ENCODE measurements around the gene YPEL2.

The YPEL2 gene

DNA sequence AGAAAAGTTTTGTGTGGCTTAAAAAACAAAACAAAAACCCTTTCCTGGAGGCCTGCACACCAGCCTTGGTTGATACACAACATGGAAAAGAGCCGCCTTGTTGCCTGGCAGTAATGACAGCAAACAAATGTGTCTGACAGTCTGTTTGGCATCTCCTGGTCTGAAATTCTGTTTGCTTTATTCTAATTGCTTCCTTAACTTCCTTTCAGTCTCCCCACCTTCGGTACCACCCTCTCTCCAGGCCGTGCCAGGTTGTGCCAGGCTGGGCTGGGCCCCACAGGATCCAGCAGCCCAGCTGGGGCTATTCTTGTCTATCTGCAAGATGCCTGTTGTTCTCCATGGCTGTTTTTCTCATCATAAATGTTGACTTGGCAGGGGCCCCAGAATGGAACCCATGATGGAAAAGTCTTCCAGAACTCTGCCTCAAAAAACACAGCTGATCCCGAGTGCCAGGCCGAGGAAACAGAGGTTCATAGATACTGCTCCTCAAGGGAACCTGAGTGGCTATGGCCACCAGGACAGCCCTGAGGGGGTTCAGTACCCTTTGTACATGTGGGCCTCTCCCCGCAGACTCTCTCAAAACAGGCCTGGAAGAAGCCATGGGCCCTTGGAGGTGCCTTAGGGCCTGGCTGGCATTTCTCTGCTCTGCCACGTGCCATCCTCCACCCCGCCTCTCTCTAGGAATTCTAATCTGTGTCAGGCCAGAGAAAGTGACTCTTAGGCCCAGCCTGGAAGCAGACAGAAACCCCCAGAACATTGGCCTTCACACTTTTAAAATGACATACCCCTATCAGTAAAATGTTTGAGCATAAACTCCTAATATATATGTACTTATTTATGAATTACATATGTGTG is 50.5 kb downstream of the YPEL2 start:
- Mint-ChIP-seq H3K4me1 (peaks cover 27% of the 10 kb centered on the region), H3K36me3 (ENCODE audit: low read depth) (peaks cover 16% of the 10 kb centered on the region), H3K27me3 (ENCODE audit: low read depth) (no peaks in the 10 kb centered on the region), H3K9me3 (no peaks in the 10 kb centered on the region), H3K27ac (peak overlapping the region; percentile 23 to 63 (median 45)), H3K4me3 (no peak overlapping the region)
- TF ChIP-seq, protein P1, sequence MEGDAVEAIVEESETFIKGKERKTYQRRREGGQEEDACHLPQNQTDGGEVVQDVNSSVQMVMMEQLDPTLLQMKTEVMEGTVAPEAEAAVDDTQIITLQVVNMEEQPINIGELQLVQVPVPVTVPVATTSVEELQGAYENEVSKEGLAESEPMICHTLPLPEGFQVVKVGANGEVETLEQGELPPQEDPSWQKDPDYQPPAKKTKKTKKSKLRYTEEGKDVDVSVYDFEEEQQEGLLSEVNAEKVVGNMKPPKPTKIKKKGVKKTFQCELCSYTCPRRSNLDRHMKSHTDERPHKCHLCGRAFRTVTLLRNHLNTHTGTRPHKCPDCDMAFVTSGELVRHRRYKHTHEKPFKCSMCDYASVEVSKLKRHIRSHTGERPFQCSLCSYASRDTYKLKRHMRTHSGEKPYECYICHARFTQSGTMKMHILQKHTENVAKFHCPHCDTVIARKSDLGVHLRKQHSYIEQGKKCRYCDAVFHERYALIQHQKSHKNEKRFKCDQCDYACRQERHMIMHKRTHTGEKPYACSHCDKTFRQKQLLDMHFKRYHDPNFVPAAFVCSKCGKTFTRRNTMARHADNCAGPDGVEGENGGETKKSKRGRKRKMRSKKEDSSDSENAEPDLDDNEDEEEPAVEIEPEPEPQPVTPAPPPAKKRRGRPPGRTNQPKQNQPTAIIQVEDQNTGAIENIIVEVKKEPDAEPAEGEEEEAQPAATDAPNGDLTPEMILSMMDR (IDR thresholded peaks at IDR 0.05; ENCODE audit: unreplicated experiment in 3 of 3) = no peak

DNA sequence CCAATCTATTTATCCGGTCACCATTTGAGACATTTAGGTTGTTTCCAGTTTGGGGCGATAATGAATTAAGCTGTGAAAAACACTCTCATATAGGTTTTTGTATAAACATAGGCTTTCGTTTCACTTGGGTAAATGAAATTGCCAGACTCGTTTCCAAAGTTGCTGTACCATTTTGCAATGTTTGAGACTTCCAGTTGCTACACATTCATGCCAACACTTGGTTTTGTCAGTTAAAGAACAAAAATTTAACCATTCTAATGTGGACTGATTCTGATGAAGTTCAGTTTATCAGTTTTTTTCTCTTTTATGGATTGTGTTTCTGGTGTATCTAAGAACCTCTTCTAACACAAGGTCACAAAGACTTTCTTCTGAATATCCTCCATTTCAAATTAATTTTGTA is 52.4 kb downstream of the YPEL2 start:
- H3K9me3 Mint-ChIP-seq = no peaks in the 10 kb centered on the region
- H3K36me3 Mint-ChIP-seq (ENCODE audit: low read depth) = peaks cover 19% of the 10 kb centered on the region
- H3K4me3 Mint-ChIP-seq = no peak overlapping the region
- peak overlapping the region in 1 of 3 experiments; percentile 22 for H3K27ac Mint-ChIP-seq
- H3K4me1 Mint-ChIP-seq = peaks cover 29% of the 10 kb centered on the region
- H3K27me3 Mint-ChIP-seq (ENCODE audit: low read depth) = no peaks in the 10 kb centered on the region
- TF ChIP-seq, protein P1 (IDR thresholded peaks at IDR 0.05; ENCODE audit: unreplicated experiment in 3 of 3) = no peak

DNA sequence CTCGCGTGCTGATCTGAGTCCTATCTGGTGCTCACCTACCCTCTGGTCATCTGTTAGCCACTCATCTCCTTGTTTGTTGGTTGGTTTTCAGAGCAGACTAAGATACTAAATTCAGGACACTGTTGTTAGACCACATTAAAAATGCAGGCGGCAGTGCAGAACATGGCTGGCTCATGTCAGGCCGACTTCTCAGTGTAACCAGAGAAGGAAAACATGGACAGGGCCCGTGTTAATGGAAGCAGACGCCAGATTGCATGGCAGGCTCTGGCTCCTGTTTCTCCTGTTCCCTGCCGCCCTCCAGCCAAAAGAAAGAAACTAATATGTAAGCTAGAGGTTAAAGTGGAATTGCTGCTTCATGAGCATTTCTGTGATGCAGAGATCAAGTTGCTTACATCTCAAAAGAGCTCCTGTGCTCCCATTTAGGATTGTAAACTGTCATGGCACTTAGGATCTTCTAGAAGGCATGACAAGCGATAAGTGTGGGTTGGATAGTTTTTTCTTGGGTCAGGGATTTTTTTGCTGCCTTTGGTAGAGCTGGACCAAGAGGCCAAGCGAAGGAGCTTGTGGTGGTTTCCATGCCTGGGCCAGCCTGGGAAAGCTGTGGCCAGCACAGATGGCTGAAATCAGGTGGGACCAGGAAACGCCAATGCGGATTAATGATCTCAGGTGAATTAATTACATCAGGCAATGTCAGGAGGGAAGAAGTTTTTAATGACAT is 56.1 kb downstream of the YPEL2 start:
- peak overlapping the region; percentile 87 to 98 (median 91) for H3K27ac Mint-ChIP-seq
- H3K36me3 Mint-ChIP-seq (ENCODE audit: low read depth) = peaks cover 43% of the 10 kb centered on the region
- no peak overlapping the region for H3K4me3 Mint-ChIP-seq
- H3K9me3 Mint-ChIP-seq = no peaks in the 10 kb centered on the region
- peaks cover 22% of the 10 kb centered on the region for H3K4me1 Mint-ChIP-seq
- TF ChIP-seq, protein P1 (IDR thresholded peaks at IDR 0.05; ENCODE audit: unreplicated experiment in 3 of 3) = no peak
- no peaks in the 10 kb centered on the region for H3K27me3 Mint-ChIP-seq (ENCODE audit: low read depth)

DNA sequence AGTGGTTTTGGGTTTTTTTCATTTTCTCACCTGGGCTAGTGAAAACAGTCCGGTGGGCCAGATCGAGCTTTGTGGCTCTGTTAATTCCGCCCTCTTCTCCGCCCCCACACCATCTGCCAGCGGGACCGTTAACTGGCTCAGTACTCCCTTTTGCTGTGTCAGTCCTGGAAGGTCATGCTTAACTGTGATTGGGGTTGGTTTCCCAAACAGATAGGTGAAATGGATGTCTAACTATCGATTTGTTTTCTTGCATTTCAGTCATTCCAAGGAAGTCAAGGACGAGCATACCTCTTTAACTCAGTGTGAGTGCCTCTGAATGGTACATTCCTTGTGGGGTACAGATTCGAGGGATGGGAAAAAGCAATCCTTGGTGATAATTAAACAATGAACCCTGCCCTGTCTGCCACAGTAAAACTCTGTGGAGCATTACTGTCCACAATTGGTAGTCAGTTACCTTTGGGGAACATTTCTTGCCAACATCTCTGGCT is 56.7 kb downstream of the YPEL2 start:
- peaks cover 22% of the 10 kb centered on the region for H3K4me1 Mint-ChIP-seq
- TF ChIP-seq, protein P1 (IDR thresholded peaks at IDR 0.05; ENCODE audit: unreplicated experiment in 3 of 3) = no peak
- H3K27ac Mint-ChIP-seq = peak overlapping the region; percentile 87 to 98 (median 91)
- H3K4me3 Mint-ChIP-seq = no peak overlapping the region
- peaks cover 49% of the 10 kb centered on the region for H3K36me3 Mint-ChIP-seq (ENCODE audit: low read depth)
- H3K9me3 Mint-ChIP-seq = no peaks in the 10 kb centered on the region
- H3K27me3 Mint-ChIP-seq (ENCODE audit: low read depth) = no peaks in the 10 kb centered on the region

DNA sequence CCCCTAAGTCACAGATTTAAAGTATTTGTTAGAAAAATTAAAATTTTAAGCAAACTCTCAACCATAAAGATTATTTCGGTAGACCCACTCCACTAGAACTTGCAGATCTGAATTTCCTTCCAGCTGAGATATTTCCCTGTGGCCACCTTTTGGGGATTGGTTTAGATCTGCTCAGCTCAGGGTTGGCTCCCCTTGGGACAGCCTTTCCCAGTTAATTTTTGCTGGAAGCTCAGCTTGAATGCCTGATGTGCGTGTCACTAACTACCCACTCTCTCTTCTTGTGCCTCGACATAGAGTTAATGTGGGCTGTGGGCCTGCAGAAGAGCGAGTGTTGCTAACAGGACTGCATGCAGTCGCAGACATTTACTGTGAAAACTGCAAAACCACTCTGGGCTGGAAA is 57.6 kb downstream of the YPEL2 start:
- Mint-ChIP-seq H3K9me3 (no peaks in the 10 kb centered on the region), H3K27me3 (ENCODE audit: low read depth) (no peaks in the 10 kb centered on the region), H3K4me3 (no peak overlapping the region), H3K27ac (peak overlapping the region in 2 of 3 experiments; percentile 87 to 98), H3K4me1 (peaks cover 22% of the 10 kb centered on the region), H3K36me3 (ENCODE audit: low read depth) (peaks cover 46% of the 10 kb centered on the region)
- TF ChIP-seq, protein P1 (IDR thresholded peaks at IDR 0.05; ENCODE audit: unreplicated experiment in 3 of 3) = no peak
